ENCODE data around the gene UBE2J1. TPM values are rescaled to one million over a fixed set of nuclear protein-coding genes. Genes with fewer than 3 reads are reported as not detected.

Gene UBE2J1
- total RNA-seq, 2 donors from 2014 or later: 20.6 to 21.4 TPM

- ATAC-seq (replicated peaks in 1 of 2): no peak
- no peaks in the 10 kb centered on the region for H3K27me3 Mint-ChIP-seq (ENCODE audit: low read depth)
- peaks cover 14% of the 10 kb centered on the region for H3K4me1 Mint-ChIP-seq (ENCODE audit: low read depth)
- no peak for DNase-seq
- H3K36me3 Mint-ChIP-seq (ENCODE audit: insufficient read depth in 2 of 2): no peaks in the 10 kb centered on the region
- H3K27ac Mint-ChIP-seq: no peak overlapping the region
- no peak overlapping the region for H3K4me3 Mint-ChIP-seq
- no peaks in the 10 kb centered on the region for H3K9me3 Mint-ChIP-seq
These were observed 28.5 kb upstream of the UBE2J1 start for GRCh38 chr6:89381031-89381430.

GRCh38 chr6:89379281-89379680 is 26.8 kb upstream of the UBE2J1 start:
- no peak overlapping the region for H3K27ac Mint-ChIP-seq
- H3K9me3 Mint-ChIP-seq: no peaks in the 10 kb centered on the region
- H3K4me3 Mint-ChIP-seq: no peak overlapping the region
- H3K36me3 Mint-ChIP-seq (ENCODE audit: insufficient read depth in 2 of 2): no peaks in the 10 kb centered on the region
- ATAC-seq (replicated peaks in 1 of 2) (no peak), DNase-seq (no peak)
- H3K4me1 Mint-ChIP-seq (ENCODE audit: low read depth): peaks cover 15% of the 10 kb centered on the region
- no peaks in the 10 kb centered on the region for H3K27me3 Mint-ChIP-seq (ENCODE audit: low read depth)

GRCh38 chr6:89378628-89379027 is 26.1 kb upstream of the UBE2J1 start:
- no peaks in the 10 kb centered on the region for H3K36me3 Mint-ChIP-seq (ENCODE audit: insufficient read depth in 2 of 2)
- H3K4me3 Mint-ChIP-seq: no peak overlapping the region
- H3K9me3 Mint-ChIP-seq: no peaks in the 10 kb centered on the region
- ATAC-seq (replicated peaks in 1 of 2): no peak
- no peaks in the 10 kb centered on the region for H3K27me3 Mint-ChIP-seq (ENCODE audit: low read depth)
- no peak for DNase-seq
- H3K4me1 Mint-ChIP-seq (ENCODE audit: low read depth): peaks cover 15% of the 10 kb centered on the region
- no peak overlapping the region for H3K27ac Mint-ChIP-seq

- Mint-ChIP-seq H3K4me1 (ENCODE audit: low read depth) (peaks cover 26% of the 10 kb centered on the region), H3K4me3 (no peak overlapping the region), H3K9me3 (no peaks in the 10 kb centered on the region), H3K36me3 (ENCODE audit: insufficient read depth in 2 of 2) (no peaks in the 10 kb centered on the region), H3K27ac (peak overlapping the region; percentile 42), H3K27me3 (ENCODE audit: low read depth) (no peaks in the 10 kb centered on the region)
- ATAC-seq (replicated peaks in 1 of 2) (peak; percentile 94), DNase-seq (peak; percentile 78 to 84)
These were observed 23.1 kb upstream of the UBE2J1 start for GRCh38 chr6:89375427-89376267.

GRCh38 chr6:89372506-89372901 is 20.0 kb upstream of the UBE2J1 start:
- Mint-ChIP-seq H3K27ac (no peak overlapping the region), H3K9me3 (no peaks in the 10 kb centered on the region), H3K4me1 (ENCODE audit: low read depth) (peaks cover 26% of the 10 kb centered on the region), H3K4me3 (peak overlapping the region; percentile 15 to 41), H3K27me3 (ENCODE audit: low read depth) (no peaks in the 10 kb centered on the region), H3K36me3 (ENCODE audit: insufficient read depth in 2 of 2) (no peaks in the 10 kb centered on the region)
- peak; percentile 19 to 50 for DNase-seq
- ATAC-seq (replicated peaks in 1 of 2): peak; percentile 57 to 60

GRCh38 chr6:89371849-89372505 is 19.5 kb upstream of the UBE2J1 start:
- no peaks in the 10 kb centered on the region for H3K9me3 Mint-ChIP-seq
- no peak overlapping the region for H3K27ac Mint-ChIP-seq

GRCh38 chr6:89368999-89369398 is 16.5 kb upstream of the UBE2J1 start:
- Mint-ChIP-seq H3K27ac (no peak overlapping the region), H3K36me3 (ENCODE audit: insufficient read depth in 2 of 2) (no peaks in the 10 kb centered on the region), H3K9me3 (no peaks in the 10 kb centered on the region), H3K4me3 (no peak overlapping the region), H3K27me3 (ENCODE audit: low read depth) (no peaks in the 10 kb centered on the region), H3K4me1 (ENCODE audit: low read depth) (peaks cover 17% of the 10 kb centered on the region)
- ATAC-seq (replicated peaks in 1 of 2) (no peak), DNase-seq (no peak)

More at GRCh38 chr6:89371849-89372505, 19.5 kb upstream of the UBE2J1 start:
- ATAC-seq (replicated peaks in 1 of 2) (peak; percentile 65 to 71), DNase-seq (peak; percentile 81 to 82)
- no peaks in the 10 kb centered on the region for H3K36me3 Mint-ChIP-seq (ENCODE audit: insufficient read depth in 2 of 2)
- peaks cover 26% of the 10 kb centered on the region for H3K4me1 Mint-ChIP-seq (ENCODE audit: low read depth)
- no peaks in the 10 kb centered on the region for H3K27me3 Mint-ChIP-seq (ENCODE audit: low read depth)
- H3K4me3 Mint-ChIP-seq: peak overlapping the region; percentile 15 to 41

GRCh38 chr6:89368107-89368506 is 15.6 kb upstream of the UBE2J1 start:
- ATAC-seq (replicated peaks in 1 of 2) (no peak), DNase-seq (peak; percentile 66 to 69)
- no peaks in the 10 kb centered on the region for H3K27me3 Mint-ChIP-seq (ENCODE audit: low read depth)
- no peak overlapping the region for H3K4me3 Mint-ChIP-seq
- peaks cover 17% of the 10 kb centered on the region for H3K4me1 Mint-ChIP-seq (ENCODE audit: low read depth)
- no peaks in the 10 kb centered on the region for H3K36me3 Mint-ChIP-seq (ENCODE audit: insufficient read depth in 2 of 2)
- H3K9me3 Mint-ChIP-seq: no peaks in the 10 kb centered on the region
- H3K27ac Mint-ChIP-seq: no peak overlapping the region

GRCh38 chr6:89364586-89364985 is 12.1 kb upstream of the UBE2J1 start:
- no peaks in the 10 kb centered on the region for H3K27me3 Mint-ChIP-seq (ENCODE audit: low read depth)
- no peak overlapping the region for H3K4me3 Mint-ChIP-seq
- no peak for ATAC-seq (replicated peaks in 1 of 2)
- no peak overlapping the region for H3K27ac Mint-ChIP-seq
- no peaks in the 10 kb centered on the region for H3K9me3 Mint-ChIP-seq
- DNase-seq: no peak
- no peaks in the 10 kb centered on the region for H3K36me3 Mint-ChIP-seq (ENCODE audit: insufficient read depth in 2 of 2)
- H3K4me1 Mint-ChIP-seq (ENCODE audit: low read depth): peaks cover 25% of the 10 kb centered on the region

GRCh38 chr6:89361171-89361570 is 8.6 kb upstream of the UBE2J1 start:
- Mint-ChIP-seq H3K4me1 (ENCODE audit: low read depth) (peaks cover 51% of the 10 kb centered on the region), H3K27ac (no peak overlapping the region), H3K36me3 (ENCODE audit: insufficient read depth in 2 of 2) (no peaks in the 10 kb centered on the region), H3K27me3 (ENCODE audit: low read depth) (no peaks in the 10 kb centered on the region), H3K9me3 (no peaks in the 10 kb centered on the region), H3K4me3 (no peak overlapping the region)
- DNase-seq: no peak
- ATAC-seq (replicated peaks in 1 of 2): no peak

GRCh38 chr6:89360415-89360999 is 8.0 kb upstream of the UBE2J1 start:
- Mint-ChIP-seq H3K27ac (peak overlapping the region; percentile 16), H3K36me3 (ENCODE audit: insufficient read depth in 2 of 2) (no peaks in the 10 kb centered on the region), H3K4me1 (ENCODE audit: low read depth) (peaks cover 57% of the 10 kb centered on the region), H3K27me3 (ENCODE audit: low read depth) (no peaks in the 10 kb centered on the region), H3K9me3 (no peaks in the 10 kb centered on the region), H3K4me3 (peak overlapping the region; percentile 53 to 59)
- DNase-seq: no peak
- peak; percentile 87 to 89 for ATAC-seq (replicated peaks in 1 of 2)

- Mint-ChIP-seq H3K27me3 (ENCODE audit: low read depth) (no peaks in the 10 kb centered on the region), H3K4me1 (ENCODE audit: low read depth) (peaks cover 66% of the 10 kb centered on the region), H3K27ac (no peak overlapping the region), H3K9me3 (no peaks in the 10 kb centered on the region), H3K36me3 (ENCODE audit: insufficient read depth in 2 of 2) (no peaks in the 10 kb centered on the region), H3K4me3 (no peak overlapping the region)
- DNase-seq: no peak
- no peak for ATAC-seq (replicated peaks in 1 of 2)
These were observed 7.0 kb upstream of the UBE2J1 start for GRCh38 chr6:89359561-89359960.

- peak in 1 of 2 donors; percentile 5 for DNase-seq
- Mint-ChIP-seq H3K9me3 (no peaks in the 10 kb centered on the region), H3K4me3 (peak overlapping the region; percentile 74 to 86), H3K36me3 (ENCODE audit: insufficient read depth in 2 of 2) (no peaks in the 10 kb centered on the region), H3K27ac (peak overlapping the region; percentile 43), H3K4me1 (ENCODE audit: low read depth) (peaks cover 74% of the 10 kb centered on the region), H3K27me3 (ENCODE audit: low read depth) (no peaks in the 10 kb centered on the region)
- ATAC-seq (replicated peaks in 1 of 2): no peak
These were observed 4.9 kb upstream of the UBE2J1 start for GRCh38 chr6:89357390-89357789.
